ENCODE data around the gene ATG16L2. TPM values are rescaled to one million over a fixed set of nuclear protein-coding genes. Genes with fewer than 3 reads are reported as not detected.
A peak's percentile ranks its signal among the peaks of the same experiment; 100 is the strongest.

Gene ATG16L2
- total and polyA plus RNA-seq, 9 of the 15 experiments (the other 6 are each of a cell fraction or from before 2014, with no cell fraction given), result 0.18 to 11.2 (median 6.2) TPM

GRCh38 chr11:72821221-72821919 lies 7.2 kb downstream of the ATG16L2 start (continued):
- TF ChIP-seq, protein P1, sequence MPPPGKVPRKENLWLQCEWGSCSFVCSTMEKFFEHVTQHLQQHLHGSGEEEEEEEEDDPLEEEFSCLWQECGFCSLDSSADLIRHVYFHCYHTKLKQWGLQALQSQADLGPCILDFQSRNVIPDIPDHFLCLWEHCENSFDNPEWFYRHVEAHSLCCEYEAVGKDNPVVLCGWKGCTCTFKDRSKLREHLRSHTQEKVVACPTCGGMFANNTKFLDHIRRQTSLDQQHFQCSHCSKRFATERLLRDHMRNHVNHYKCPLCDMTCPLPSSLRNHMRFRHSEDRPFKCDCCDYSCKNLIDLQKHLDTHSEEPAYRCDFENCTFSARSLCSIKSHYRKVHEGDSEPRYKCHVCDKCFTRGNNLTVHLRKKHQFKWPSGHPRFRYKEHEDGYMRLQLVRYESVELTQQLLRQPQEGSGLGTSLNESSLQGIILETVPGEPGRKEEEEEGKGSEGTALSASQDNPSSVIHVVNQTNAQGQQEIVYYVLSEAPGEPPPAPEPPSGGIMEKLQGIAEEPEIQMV (tag; conservative IDR thresholded peaks at IDR 0.05; ENCODE audit: low read depth), result no peak
- TF ChIP-seq SP1 (CRISPR knock-in tag; IDR thresholded peaks at IDR 0.05), result 0 out of 2 replicates have a peak, but pooled peaks have one; percentile 5
- TF ChIP-seq EGR1 (conservative IDR thresholded peaks at IDR 0.05), result peak; percentile 64
- 0 out of 2 replicates have a peak, but pooled peaks have one; percentile 22 for TF ChIP-seq MYNN (IDR thresholded peaks at IDR 0.05)
- no peak for TF ChIP-seq MYNN (CRISPR knock-in tag; IDR thresholded peaks at IDR 0.05)
- no peak for TF ChIP-seq NBN (IDR thresholded peaks at IDR 0.05; ENCODE audit: low read depth)
- TF ChIP-seq, protein P2, sequence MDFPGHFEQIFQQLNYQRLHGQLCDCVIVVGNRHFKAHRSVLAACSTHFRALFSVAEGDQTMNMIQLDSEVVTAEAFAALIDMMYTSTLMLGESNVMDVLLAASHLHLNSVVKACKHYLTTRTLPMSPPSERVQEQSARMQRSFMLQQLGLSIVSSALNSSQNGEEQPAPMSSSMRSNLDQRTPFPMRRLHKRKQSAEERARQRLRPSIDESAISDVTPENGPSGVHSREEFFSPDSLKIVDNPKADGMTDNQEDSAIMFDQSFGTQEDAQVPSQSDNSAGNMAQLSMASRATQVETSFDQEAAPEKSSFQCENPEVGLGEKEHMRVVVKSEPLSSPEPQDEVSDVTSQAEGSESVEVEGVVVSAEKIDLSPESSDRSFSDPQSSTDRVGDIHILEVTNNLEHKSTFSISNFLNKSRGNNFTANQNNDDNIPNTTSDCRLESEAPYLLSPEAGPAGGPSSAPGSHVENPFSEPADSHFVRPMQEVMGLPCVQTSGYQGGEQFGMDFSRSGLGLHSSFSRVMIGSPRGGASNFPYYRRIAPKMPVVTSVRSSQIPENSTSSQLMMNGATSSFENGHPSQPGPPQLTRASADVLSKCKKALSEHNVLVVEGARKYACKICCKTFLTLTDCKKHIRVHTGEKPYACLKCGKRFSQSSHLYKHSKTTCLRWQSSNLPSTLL (IDR thresholded peaks at IDR 0.05), result no peak

All from K562 (cell line).